K562 (cell line): Measurements from ENCODE around the gene MAGI1. TPM values are rescaled to one million over a fixed set of nuclear protein-coding genes. Genes with fewer than 3 reads are reported as not detected.

Experiments used
- ATAC-seq: fragments of 200-7000 bp; cut with Tn5 transposase; 3 replicates; pipeline ENCODE4 v1.9.1; 2020; ENCODE audit warnings: moderate library complexity
- BruUV-seq: library from RNA; stranded (reverse); fragments of 400-500 nt; replicated peaks from 2 replicates; lab custom pipeline; 2021; lab: Mats Ljungman, UMichigan
- CTCF ChIA-PET: fragments of 300-600 bp; formaldehyde crosslinking; extraction: SDS; loops from one replicate; lab custom pipeline; 2021; ENCODE audit warnings: low intra/inter-chr PET ratio; lab: Yijun Ruan, JAX
- POLR2A ChIA-PET: fragments of 300-600, 350-650 bp; sonication (Branson Sonifier 250); formaldehyde crosslinking; extraction: SDS; loops from one replicate; lab custom pipeline; 2021; ENCODE audit warnings: antibody characterized with exemption, inconsistent platforms; lab: Yijun Ruan, JAX
- DNase-seq, 4 experiments: peaks; one replicate each; pipeline versions ENCODE4 v3.0.0 to v3.0.0-alpha.2; 2011 to 2018; ENCODE audit warnings: low spot score in 3 of 4, mixed read lengths in 3 of 4; ENCODE audit errors: extremely low read depth in 1 of 4
- FAIRE-seq: peaks from 2 replicates; lab custom pipeline; 2011; peaks lifted over from hg19 to GRCh38; lab: Jason Lieb, UNC
- H2AFZ ChIP-seq: 2 replicates; pipeline ENCODE4 v1.6.0; 2011; ENCODE audit warnings: low read depth, low read length, control low read depth, inconsistent platforms
- H3K27ac ChIP-seq: fragments of 200-600 bp; 3 replicates; pipeline ENCODE4 v1.8.0; 2011; ENCODE audit warnings: low read depth, mild to moderate bottlenecking, control low read depth, inconsistent platforms, low read length, moderate library complexity, mixed read lengths; ENCODE audit errors: extremely low read depth
- H3K27me3 ChIP-seq, 2 experiments: fragments of 300-600 bp in 1 of 2; 2 replicates in 1 of 2; 3 replicates in 1 of 2; pipeline versions ENCODE4 v1.6.0 to v1.8.0; 2011; ENCODE audit warnings: inconsistent platforms in 2 of 2, low read length in 2 of 2, mild to moderate bottlenecking in 1 of 2, mixed read lengths in 1 of 2, moderate library complexity in 1 of 2; ENCODE audit not compliant: control insufficient read depth in 2 of 2, insufficient read depth in 2 of 2
- H3K36me3 ChIP-seq: fragments of 300-600 bp; 3 replicates; pipeline ENCODE4 v1.8.0; 2011; ENCODE audit warnings: mild to moderate bottlenecking, low read length, inconsistent platforms; ENCODE audit not compliant: control insufficient read depth, insufficient read depth
- H3K4me1 ChIP-seq, 2 experiments: fragments of 200-600 bp in 1 of 2; replicated peaks in 1 of 2; 2 replicates in 1 of 2; 3 replicates in 1 of 2; pipeline versions ENCODE4 v1.5.1 to v1.8.0; 2011; ENCODE audit warnings: inconsistent platforms in 2 of 2, low read length in 2 of 2, mild to moderate bottlenecking in 1 of 2, mixed read lengths in 1 of 2, moderate library complexity in 1 of 2; ENCODE audit not compliant: control insufficient read depth in 2 of 2, insufficient read depth in 2 of 2
- H3K4me2 ChIP-seq: 2 replicates; pipeline ENCODE4 v1.6.1; 2011; ENCODE audit warnings: low read length, control low read depth, inconsistent platforms, mixed read lengths; ENCODE audit not compliant: insufficient read depth
- H3K4me3 ChIP-seq: fragments of 200-600 bp; sonication (generic), shearing (Covaris generic); 2 replicates; pipeline ENCODE4 v1.5.1; 2016; ENCODE audit warnings: control low read depth, inconsistent platforms
- H3K79me2 ChIP-seq: fragments of 200-600 bp; 3 replicates; pipeline ENCODE4 v1.8.0; 2011; ENCODE audit warnings: low read length, inconsistent platforms; ENCODE audit not compliant: control insufficient read depth, insufficient read depth
- H3K9ac ChIP-seq, 2 experiments: 2 replicates each; pipeline versions ENCODE4 v1.6.0 to v1.6.1; 2011; ENCODE audit warnings: low read depth in 2 of 2, low read length in 2 of 2, control low read depth in 1 of 2, inconsistent platforms in 1 of 2, mild to moderate bottlenecking in 1 of 2, mixed read lengths in 1 of 2; ENCODE audit not compliant: insufficient read depth in 1 of 2
- H3K9me1 ChIP-seq: one replicate; pipeline ENCODE4 v1.6.0; 2011; ENCODE audit warnings: inconsistent platforms, mild to moderate bottlenecking, low read length, moderate library complexity; ENCODE audit not compliant: control insufficient read depth, insufficient read depth
- H3K9me3 ChIP-seq: replicated peaks from 2 replicates; pipeline ENCODE4 v1.5.1; 2011; ENCODE audit warnings: low read depth, low read length, inconsistent platforms; ENCODE audit not compliant: control insufficient read depth, insufficient read depth
- H4K20me1 ChIP-seq: replicated peaks from 2 replicates; pipeline ENCODE4 v1.6.1; 2011; ENCODE audit warnings: low read length, inconsistent platforms, mixed read lengths; ENCODE audit not compliant: control insufficient read depth, insufficient read depth
- BRD4 ChIP-seq: fragments of 200-600 bp; sonication (generic); IDR thresholded peaks from 2 replicates; pipeline ENCODE4 v1.6.1; 2017; ENCODE audit warnings: inconsistent platforms
- CBFA2T2 ChIP-seq: fragments of 450-650 bp; conservative IDR thresholded peaks from 2 replicates; pipeline ENCODE4 v1.6.1; 2017; ENCODE audit warnings: mild to moderate bottlenecking
- CHD1 ChIP-seq: fragments of 200-600 bp; sonication (generic); IDR thresholded peaks from one replicate; pipeline ENCODE4 v1.6.1; 2012; ENCODE audit warnings: mild to moderate bottlenecking, moderate library complexity, low read length, inconsistent platforms
- JUN ChIP-seq, 2 experiments: sonication (generic) in 1 of 2; formaldehyde crosslinking in 1 of 2; IDR thresholded peaks; 2 replicates each; pipeline versions ENCODE4 v1.6.1 to v1.8.0; 2012 to 2022; ENCODE audit warnings: borderline replicate concordance in 2 of 2, mild to moderate bottlenecking in 2 of 2, improper control_type of control experiment in 1 of 2, low read depth in 1 of 2, low read length in 1 of 2, missing genetic modification reagents in 1 of 2
- KLF10 ChIP-seq: fragments of 250-450 bp; sonication (Bioruptor Pico); IDR thresholded peaks from 2 replicates; pipeline ENCODE4 v1.6.1; 2021; ENCODE audit warnings: matching md5 sums
- NFATC3 ChIP-seq: fragments of 450-650 bp; IDR thresholded peaks from 2 replicates; pipeline ENCODE4 v1.6.1; 2017; ENCODE audit warnings: mild to moderate bottlenecking
- OTX1 ChIP-seq: fragments of 450-650 bp; formaldehyde crosslinking; IDR thresholded peaks from 2 replicates; pipeline ENCODE4 v1.4.0; 2022; ENCODE audit warnings: mild to moderate bottlenecking
- PRPF4 ChIP-seq: fragments of 200-400 bp; formaldehyde crosslinking; IDR thresholded peaks from one replicate; pipeline ENCODE4 v1.6.1; 2017; ENCODE audit warnings: low read length, low read depth, mild to moderate bottlenecking; ENCODE audit not compliant: insufficient read depth, poor library complexity, severe bottlenecking
- SOX6 ChIP-seq: fragments of 450-650 bp; IDR thresholded peaks from 2 replicates; pipeline ENCODE4 v1.6.1; 2014; ENCODE audit warnings: mild to moderate bottlenecking
- TAL1 ChIP-seq: fragments of 450-650 bp; IDR thresholded peaks from 2 replicates; pipeline ENCODE4 v1.6.1; 2016; ENCODE audit warnings: mild to moderate bottlenecking
- ZNF589 ChIP-seq: fragments of 200-800 bp; sonication (Bioruptor generic); IDR thresholded peaks from 2 replicates; pipeline ENCODE4 v1.6.1; 2016; ENCODE audit warnings: low read depth, missing genetic modification characterization, missing compliant biosample characterization
- WGBS: fragments of 100-300 bp; shearing (Covaris generic); methylation state at CpG from one replicate; pipeline ENCODE4 v1.1.6; 2016; ENCODE audit warnings: low coverage, mixed read lengths; ENCODE audit not compliant: insufficient coverage; ENCODE audit errors: missing lambda C conversion rate; 5-methylcytosine and 5-hydroxymethylcytosine counted together
- in situ Hi-C: fragments of 300-500 bp; cut with MboI; formaldehyde crosslinking; loops from 4 replicates; pipeline ENCODE4 v1.15.0; 2018; ENCODE audit warnings: inconsistent platforms, mixed read lengths
- intact Hi-C: fragments of 100-400 bp; cut with micrococcal nuclease; formaldehyde crosslinking; loops from 2 replicates; pipeline ENCODE4 v1.14.2; 2022
- polyA plus RNA-seq, 8 experiments: library from polyadenylated mRNA; depleted of rRNA in 4 of 8; stranded (reverse) in 5 of 8; unstranded in 3 of 8; fragments of >200 nt; fragmentation: Nextera tagmentation in 2 of 8; fragmentation: Illumina TruSeq in 1 of 8; extraction: Ambion mirVana in 2 of 8; extraction: Trizol in 1 of 8; gene quantifications; 2 replicates each; pipeline versions ENCODE4 v1.2.1 to v1.2.3, GENCODE V29; 2011 to 2014; ENCODE audit warnings: inconsistent platforms in 1 of 8, missing spikeins in 1 of 8
- total RNA-seq, 7 experiments: library from RNA; depleted of rRNA in 6 of 7; stranded (reverse); fragments of >200 nt in 6 of 7; fragmentation: Illumina TruSeq in 2 of 7; extraction: Trizol in 2 of 7; gene quantifications; 2 replicates each; pipeline versions ENCODE4 v1.2.1 to v1.2.3, GENCODE V29; 2011 to 2021; ENCODE audit warnings: low replicate concordance in 1 of 7
- TF ChIP-seq, protein P1 (sequence below), 2 experiments: fragments of 450-650 bp in 1 of 2; sonication (generic) in 1 of 2; formaldehyde crosslinking; conservative IDR thresholded peaks; 2 replicates each; pipeline versions ENCODE4 v1.4.0 to v1.8.1; 2020 to 2022; ENCODE audit warnings: mild to moderate bottlenecking in 1 of 2, missing genetic modification reagents in 1 of 2

MAGI1 gene
- total and polyA plus RNA-seq, 9 of the 15 experiments (the other 6 are each of a cell fraction or from before 2014, with no cell fraction given), result 7.8 to 59.4 (median 43.2) TPM

DNA sequence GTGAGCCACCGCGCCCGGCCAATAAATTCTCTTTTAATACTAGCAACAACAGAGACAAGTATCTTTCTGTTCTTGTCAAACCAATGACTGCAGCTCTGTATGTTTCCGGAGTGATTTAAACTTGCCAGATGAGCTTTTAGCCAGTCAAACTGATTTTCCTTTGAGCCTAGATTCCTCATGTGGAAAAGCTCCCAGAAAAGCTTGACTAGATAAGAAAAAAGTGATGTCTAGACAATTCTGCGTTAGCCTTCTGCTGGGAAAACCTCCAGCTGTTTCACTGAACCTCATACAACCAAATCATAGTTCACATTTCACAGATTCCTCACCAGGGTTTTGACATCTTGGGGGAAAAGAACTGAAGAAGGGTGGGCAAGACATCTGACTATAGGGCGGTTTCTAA is 78.6 kb downstream of the MAGI1 start:
- H3K4me2 ChIP-seq, result no peak overlapping the region
- no peak overlapping the region for H2AFZ ChIP-seq
- POLR2A ChIA-PET, result no interaction called here
- TF ChIP-seq OTX1 (no peak), NFATC3 (no peak), JUN (IDR thresholded peaks at IDR 0.05; ENCODE audit: borderline replicate concordance, low read depth, low read length) (no peak), JUN (CRISPR knock-in tag; IDR thresholded peaks at IDR 0.05; ENCODE audit: borderline replicate concordance) (no peak), BRD4 (no peak), ZNF589 (CRISPR knock-in tag) (no peak), PRPF4 (no peak), CHD1 (no peak), KLF10 (CRISPR knock-in tag) (no peak), CBFA2T2 (no peak), TAL1 (no peak), SOX6 (no peak)
- TF ChIP-seq, protein P1, sequence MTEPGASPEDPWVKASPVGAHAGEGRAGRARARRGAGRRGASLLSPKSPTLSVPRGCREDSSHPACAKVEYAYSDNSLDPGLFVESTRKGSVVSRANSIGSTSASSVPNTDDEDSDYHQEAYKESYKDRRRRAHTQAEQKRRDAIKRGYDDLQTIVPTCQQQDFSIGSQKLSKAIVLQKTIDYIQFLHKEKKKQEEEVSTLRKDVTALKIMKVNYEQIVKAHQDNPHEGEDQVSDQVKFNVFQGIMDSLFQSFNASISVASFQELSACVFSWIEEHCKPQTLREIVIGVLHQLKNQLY (CRISPR knock-in tag; conservative IDR thresholded peaks at IDR 0.05), result no peak
- TF ChIP-seq, all 486 proteins: peak for 0
- H3K79me2 ChIP-seq, result no peaks in the 10 kb centered on the region
- no peaks in the 10 kb centered on the region; a peak in 1 of 5 replicates for H3K27me3 ChIP-seq
- H3K4me3 ChIP-seq, result no peak overlapping the region
- intact Hi-C loops, result no loop called here
- 0% methylated on average over 6 of the region's 6 CpGs for WGBS
- no peaks in the 10 kb centered on the region for H3K9me3 ChIP-seq
- no TSS peak for BruUV-seq
- no peak overlapping the region for H3K9ac ChIP-seq
- DNase-seq (no peak), ATAC-seq (no peak), FAIRE-seq (no peak)
- CTCF ChIA-PET, result no interaction called here
- no peaks in the 10 kb centered on the region for H3K36me3 ChIP-seq
- no peaks in the 10 kb centered on the region for H3K9me1 ChIP-seq
- in situ Hi-C loops, result no loop called here
- no peak overlapping the region for H3K27ac ChIP-seq
- no peaks in the 10 kb centered on the region for H4K20me1 ChIP-seq
- H3K4me1 ChIP-seq, result no peaks in the 10 kb centered on the region
